ENCODE results near the gene SHFL. TPM values are rescaled to one million over a fixed set of nuclear protein-coding genes. Genes with fewer than 3 reads are reported as not detected.
A peak's percentile ranks its signal among the peaks of the same experiment; 100 is the strongest.

Gene SHFL
- polyA plus RNA-seq, 3 donors, result 12.6 to 106 (median 17.6) TPM

DNA sequence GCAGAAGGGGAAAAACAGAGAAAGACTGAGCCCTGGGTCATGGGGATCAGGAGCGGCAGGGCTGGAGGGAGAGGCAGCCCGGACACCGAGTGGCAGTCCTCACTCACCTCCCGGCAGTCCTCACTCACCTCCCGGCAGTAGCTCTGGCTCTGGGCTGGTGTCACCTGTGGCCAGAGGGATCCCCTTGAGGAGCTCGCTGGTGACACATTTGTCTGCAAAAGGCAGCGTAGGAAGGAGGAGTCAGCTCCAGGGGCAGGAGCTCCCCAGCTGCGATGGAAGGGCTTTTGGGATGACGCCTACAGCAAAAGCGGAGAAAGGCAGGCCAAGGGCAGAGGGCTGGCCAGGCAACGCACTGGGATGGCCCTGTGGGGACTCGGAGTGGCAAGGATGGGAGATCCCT is 32.8 kb downstream of the SHFL start:
- H3K79me2 ChIP-seq (ENCODE audit: insufficient read depth, low read length), result peaks cover 33% of the 10 kb centered on the region
- no peak for DNase-seq
- H3K9me3 ChIP-seq (replicated peaks in 1 of 2; ENCODE audit: control insufficient read depth in 1 of 2, insufficient read depth in 1 of 2, low read length in 2 of 2), result no peaks in the 10 kb centered on the region
- Mint-ChIP-seq H3K36me3 (peaks cover 33 to 46% of the 10 kb centered on the region in 2 donors), H3K4me3 (peak overlapping the region; percentile 87 to 92), H3K9me3 (no peaks in the 10 kb centered on the region), H3K27me3 (ENCODE audit: low read depth in 3 of 3) (no peaks in the 10 kb centered on the region), H3K4me1 (peaks cover 25% of the 10 kb centered on the region), H3K27ac (peak overlapping the region; percentile 81 to 94 (median 88))
- peaks cover 38% of the 10 kb centered on the region in 2 donors for H3K36me3 ChIP-seq (replicated peaks in 1 of 2; ENCODE audit: control insufficient read depth in 1 of 2, insufficient read depth in 2 of 2, low read length in 2 of 2)
- H4K20me1 ChIP-seq (ENCODE audit: insufficient read depth, low read length), result peaks cover 54% of the 10 kb centered on the region
- peak overlapping the region; percentile 73 to 88 for H3K27ac ChIP-seq (ENCODE audit: low read depth in 1 of 2, low read length in 2 of 2)
- H3K27me3 ChIP-seq (ENCODE audit: control insufficient read depth in 2 of 2, insufficient read depth in 2 of 2, low read length in 2 of 2), result no peaks in the 10 kb centered on the region
- H3K4me1 ChIP-seq (ENCODE audit: control insufficient read depth in 1 of 2, insufficient read depth in 2 of 2, low read length in 2 of 2), result peaks cover 25 to 34% of the 10 kb centered on the region in 2 donors
- H3K4me3 ChIP-seq (replicated peaks in 1 of 3; ENCODE audit: low read depth in 2 of 3, low read length in 3 of 3), result peak overlapping the region; percentile 79 to 98 (median 98)
- peak overlapping the region; percentile 88 for H2AFZ ChIP-seq (ENCODE audit: insufficient read depth, low read depth, low read length, poor library complexity, severe bottlenecking)
- WGBS (ENCODE audit: insufficient coverage), result 54% methylated on average over 11 of the region's 12 CpGs
- peak overlapping the region; percentile 81 for H3K9ac ChIP-seq (ENCODE audit: insufficient read depth, low read length, poor library complexity, severe bottlenecking)
- intact Hi-C loops (cut with micrococcal nuclease), result loop anchor here in 1 of 2 donors (1.0 kb wide), 1 partner anchor 13 kb away; the partner anchor contains the start of gene PPAN
- H3K4me2 ChIP-seq (replicated peaks; ENCODE audit: extremely low read depth, low read length, poor library complexity, severe bottlenecking), result peak overlapping the region; percentile 94
- TF ChIP-seq, protein P1, sequence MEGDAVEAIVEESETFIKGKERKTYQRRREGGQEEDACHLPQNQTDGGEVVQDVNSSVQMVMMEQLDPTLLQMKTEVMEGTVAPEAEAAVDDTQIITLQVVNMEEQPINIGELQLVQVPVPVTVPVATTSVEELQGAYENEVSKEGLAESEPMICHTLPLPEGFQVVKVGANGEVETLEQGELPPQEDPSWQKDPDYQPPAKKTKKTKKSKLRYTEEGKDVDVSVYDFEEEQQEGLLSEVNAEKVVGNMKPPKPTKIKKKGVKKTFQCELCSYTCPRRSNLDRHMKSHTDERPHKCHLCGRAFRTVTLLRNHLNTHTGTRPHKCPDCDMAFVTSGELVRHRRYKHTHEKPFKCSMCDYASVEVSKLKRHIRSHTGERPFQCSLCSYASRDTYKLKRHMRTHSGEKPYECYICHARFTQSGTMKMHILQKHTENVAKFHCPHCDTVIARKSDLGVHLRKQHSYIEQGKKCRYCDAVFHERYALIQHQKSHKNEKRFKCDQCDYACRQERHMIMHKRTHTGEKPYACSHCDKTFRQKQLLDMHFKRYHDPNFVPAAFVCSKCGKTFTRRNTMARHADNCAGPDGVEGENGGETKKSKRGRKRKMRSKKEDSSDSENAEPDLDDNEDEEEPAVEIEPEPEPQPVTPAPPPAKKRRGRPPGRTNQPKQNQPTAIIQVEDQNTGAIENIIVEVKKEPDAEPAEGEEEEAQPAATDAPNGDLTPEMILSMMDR (IDR thresholded peaks at IDR 0.05), result no peak

DNA sequence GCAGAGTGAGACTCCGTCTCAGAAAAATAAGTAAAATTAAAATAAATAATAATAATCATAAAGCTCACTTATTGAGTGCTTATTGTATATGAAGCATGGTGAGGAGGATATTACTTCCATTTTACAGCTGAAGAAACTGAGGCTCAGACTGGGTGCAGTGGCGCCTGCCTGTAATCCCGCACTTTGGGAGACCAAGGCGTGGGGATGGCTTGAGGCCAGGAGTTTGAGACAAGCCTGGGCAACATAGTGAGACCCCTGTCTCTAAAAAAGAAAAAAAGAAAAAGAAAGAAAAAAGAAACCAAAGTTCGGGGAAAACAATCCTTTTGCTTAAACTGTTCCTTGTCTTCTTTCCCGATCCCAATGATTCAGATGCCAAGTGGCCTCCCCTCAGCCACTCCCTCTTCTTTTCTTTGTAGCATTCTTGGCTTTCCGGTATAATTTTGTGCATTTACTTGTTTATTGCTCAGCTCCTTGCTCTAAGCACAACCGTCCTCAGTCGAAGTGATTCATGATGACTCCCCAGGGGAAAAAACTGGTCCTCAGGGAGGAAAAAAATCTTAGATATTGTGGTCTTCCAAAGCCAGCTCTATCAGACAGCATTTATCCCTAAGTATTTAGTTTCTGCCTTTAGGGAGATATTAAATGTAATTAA is 34.5 kb downstream of the SHFL start:
- intact Hi-C loops (cut with micrococcal nuclease), result loop anchor here in 1 of 2 donors (10.0 kb wide), 1 partner anchor 74 kb away; the partner anchor contains the start of gene DNMT1

More for the DNA sequence above, 34.5 kb downstream of the SHFL start:
- H3K4me1 Mint-ChIP-seq, result peaks cover 28% of the 10 kb centered on the region
- peaks cover 33% of the 10 kb centered on the region for H3K79me2 ChIP-seq (ENCODE audit: insufficient read depth, low read length)
- no peaks in the 10 kb centered on the region for H3K9me3 Mint-ChIP-seq
- no peak overlapping the region for H3K4me3 Mint-ChIP-seq
- peaks cover 20 to 31% of the 10 kb centered on the region in 2 donors for H3K36me3 Mint-ChIP-seq
- peaks cover 22 to 26% of the 10 kb centered on the region in 2 donors for H3K36me3 ChIP-seq (replicated peaks in 1 of 2; ENCODE audit: control insufficient read depth in 1 of 2, insufficient read depth in 2 of 2, low read length in 2 of 2)
- no peaks in the 10 kb centered on the region for H3K9me3 ChIP-seq (replicated peaks in 1 of 2; ENCODE audit: control insufficient read depth in 1 of 2, insufficient read depth in 1 of 2, low read length in 2 of 2)
- no peaks in the 10 kb centered on the region for H3K27me3 ChIP-seq (ENCODE audit: control insufficient read depth in 2 of 2, insufficient read depth in 2 of 2, low read length in 2 of 2)
- H3K27ac Mint-ChIP-seq, result peak overlapping the region in 1 of 7 donors; percentile 60
- 96% methylated on average over 4 of the region's 9 CpGs for WGBS (ENCODE audit: insufficient coverage)
- peaks cover 38% of the 10 kb centered on the region for H4K20me1 ChIP-seq (ENCODE audit: insufficient read depth, low read length)
- no peaks in the 10 kb centered on the region for H3K27me3 Mint-ChIP-seq (ENCODE audit: low read depth in 3 of 3)
- H3K27ac ChIP-seq (ENCODE audit: low read depth in 1 of 2, low read length in 2 of 2), result no peak overlapping the region
- H3K4me3 ChIP-seq (replicated peaks in 1 of 3; ENCODE audit: low read depth in 2 of 3, low read length in 3 of 3), result no peak overlapping the region
- H3K9ac ChIP-seq (ENCODE audit: insufficient read depth, low read length, poor library complexity, severe bottlenecking), result no peak overlapping the region
- no peak for DNase-seq
- H2AFZ ChIP-seq (ENCODE audit: insufficient read depth, low read depth, low read length, poor library complexity, severe bottlenecking), result no peak overlapping the region
- peaks cover 33 to 44% of the 10 kb centered on the region in 2 donors for H3K4me1 ChIP-seq (ENCODE audit: control insufficient read depth in 1 of 2, insufficient read depth in 2 of 2, low read length in 2 of 2)
- no peak overlapping the region for H3K4me2 ChIP-seq (replicated peaks; ENCODE audit: extremely low read depth, low read length, poor library complexity, severe bottlenecking)
- TF ChIP-seq, protein P1 (IDR thresholded peaks at IDR 0.05), result no peak
